Measurements from ENCODE around the gene POLDIP2.

Gene POLDIP2

GRCh38 chr17:28315846-28316705, 41.3 kb downstream of the POLDIP2 start:
- DNase-seq (ENCODE audit: low spot score): no peak

- no peak for DNase-seq (ENCODE audit: low spot score)
Measured at GRCh38 chr17:28313841-28314240, 43.5 kb downstream of the POLDIP2 start.

- DNase-seq (ENCODE audit: low spot score): no peak
Measured at GRCh38 chr17:28306954-28307401, 50.3 kb downstream of the POLDIP2 start.

DNA sequence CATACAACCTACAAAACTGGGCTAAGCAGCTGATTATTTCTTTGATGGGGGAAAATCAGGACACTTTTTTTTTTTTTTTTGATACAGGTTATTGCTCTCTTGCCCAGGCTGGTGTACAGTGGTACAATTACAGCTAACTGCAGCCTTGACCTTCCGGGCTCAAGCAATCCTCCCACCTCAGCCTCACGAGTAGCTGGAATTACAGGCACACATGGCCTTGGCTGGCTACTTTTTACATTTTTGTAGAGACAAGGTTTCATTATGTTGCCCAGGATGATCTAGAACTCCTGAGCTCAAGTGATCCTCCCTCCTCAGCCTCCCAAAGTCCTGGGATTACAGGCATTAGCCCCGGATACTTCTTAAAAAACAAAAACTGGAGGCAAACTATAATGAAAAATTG, 58.9 kb downstream of the POLDIP2 start:
- DNase-seq (ENCODE audit: low spot score): no peak

Data from kidney tubule cell (primary cell).